ENCODE measurements around the gene TNFRSF13B.
"Not testable (repeated sequence)": the region's sequence is repeated elsewhere in the genome, so short reads cannot be mapped to it uniquely, and the experiment has no call there.

The TNFRSF13B gene

GRCh38 chr17:16915752-16916556 lies 56.0 kb downstream of the TNFRSF13B start:
- DNase-seq (ENCODE audit: insufficient read length, low spot score) (peak; percentile 64), FAIRE-seq (peak; percentile 90)

- DNase-seq (ENCODE audit: insufficient read length, low spot score) (no peak), FAIRE-seq (no peak)
Observed at GRCh38 chr17:16913463-16913862, 58.5 kb downstream of the TNFRSF13B start.

GRCh38 chr17:16912021-16912962 lies 59.6 kb downstream of the TNFRSF13B start:
- FAIRE-seq, result no peak

GRCh38 chr17:16911141-16911937 lies 60.6 kb downstream of the TNFRSF13B start:
- DNase-seq (ENCODE audit: insufficient read length, low spot score) (no peak), FAIRE-seq (no peak)

More at GRCh38 chr17:16912021-16912962, 59.6 kb downstream of the TNFRSF13B start:
- DNase-seq (ENCODE audit: insufficient read length, low spot score), result no peak

- DNase-seq (ENCODE audit: insufficient read length, low spot score) (no peak), FAIRE-seq (peak; percentile 33)
Observed at GRCh38 chr17:16910341-16910740, 61.6 kb downstream of the TNFRSF13B start.

GRCh38 chr17:16909472-16910246 lies 62.3 kb downstream of the TNFRSF13B start:
- FAIRE-seq (no peak), DNase-seq (ENCODE audit: insufficient read length, low spot score) (no peak)

GRCh38 chr17:16908273-16908672 lies 63.6 kb downstream of the TNFRSF13B start:
- no peak for FAIRE-seq
- DNase-seq (ENCODE audit: insufficient read length, low spot score), result no peak

- no peak for DNase-seq (ENCODE audit: insufficient read length, low spot score)
- FAIRE-seq, result no peak
Observed at GRCh38 chr17:16906680-16907079, 65.2 kb downstream of the TNFRSF13B start.

GRCh38 chr17:16905593-16906191 lies 66.2 kb downstream of the TNFRSF13B start:
- no peak for FAIRE-seq
- no peak for DNase-seq (ENCODE audit: insufficient read length, low spot score)

- FAIRE-seq; DNase-seq (ENCODE audit: insufficient read length, low spot score): not testable (repeated sequence)
Observed at GRCh38 chr17:16903070-16903469, 68.8 kb downstream of the TNFRSF13B start.

- no peak for FAIRE-seq
- DNase-seq (ENCODE audit: insufficient read length, low spot score), result no peak
Observed at GRCh38 chr17:16900288-16900882, 71.5 kb downstream of the TNFRSF13B start.

- not testable (repeated sequence) for FAIRE-seq; DNase-seq (ENCODE audit: insufficient read length, low spot score)
Observed at GRCh38 chr17:16897211-16897896, 74.6 kb downstream of the TNFRSF13B start.

- DNase-seq (ENCODE audit: insufficient read length, low spot score); FAIRE-seq: not testable (repeated sequence)
Observed at GRCh38 chr17:16896235-16896634, 75.7 kb downstream of the TNFRSF13B start.

GRCh38 chr17:16893527-16893926 lies 78.4 kb downstream of the TNFRSF13B start:
- not testable (repeated sequence) for FAIRE-seq; DNase-seq (ENCODE audit: insufficient read length, low spot score)

- FAIRE-seq; DNase-seq (ENCODE audit: insufficient read length, low spot score): not testable (repeated sequence)
Observed at GRCh38 chr17:16892876-16893454, 79.0 kb downstream of the TNFRSF13B start.

- FAIRE-seq (no peak), DNase-seq (ENCODE audit: insufficient read length, low spot score) (no peak)
Observed at GRCh38 chr17:16889088-16889465, 82.8 kb downstream of the TNFRSF13B start.

All from GM19239 (cell line).